Muscle of leg (tissue), 11 donors: ENCODE results near the gene SLC25A12. TPM values are rescaled to one million over a fixed set of nuclear protein-coding genes. Genes with fewer than 3 reads are reported as not detected.

Experiments used
- DNase-seq: peaks from one replicate; pipeline ENCODE4 v3.0.0; 2013
- H3K27ac ChIP-seq: one replicate; pipeline ENCODE4 v1.5.1; 2013; ENCODE audit warnings: mild to moderate bottlenecking, low read length, control low read depth
- H3K27me3 ChIP-seq: one replicate; pipeline ENCODE4 v1.6.1; 2013; ENCODE audit warnings: low read length; ENCODE audit not compliant: control insufficient read depth, insufficient read depth
- H3K36me3 ChIP-seq: one replicate; pipeline ENCODE4 v1.6.1; 2013; ENCODE audit warnings: low read length; ENCODE audit not compliant: control insufficient read depth, insufficient read depth
- H3K4me1 ChIP-seq: one replicate; pipeline ENCODE4 v1.6.1; 2013; ENCODE audit warnings: low read length; ENCODE audit not compliant: control insufficient read depth, insufficient read depth
- H3K4me3 ChIP-seq: one replicate; pipeline ENCODE4 v1.5.1; 2013; ENCODE audit warnings: low read length, control low read depth
- H3K9me3 ChIP-seq: replicated peaks from 2 replicates; pipeline ENCODE4 v1.6.1; 2013; ENCODE audit warnings: low read depth, low read length; ENCODE audit not compliant: control insufficient read depth
- WGBS: methylation state at CpG from one replicate; pipeline ENCODE4 v1.1.5; 2013; ENCODE audit warnings: missing lambda C conversion rate; ENCODE audit not compliant: insufficient coverage; 5-methylcytosine and 5-hydroxymethylcytosine counted together
- polyA plus RNA-seq, 8 donors: library from polyadenylated mRNA; unstranded; fragments of 120-200 nt; gene quantifications; one replicate each; pipeline versions ENCODE4 v1.2.1 to v1.2.3, GENCODE V29; 2013; ENCODE audit warnings: inconsistent platforms in 1 of 8, low replicate concordance in 1 of 8; ENCODE audit not compliant: insufficient read length in 8 of 8, insufficient read depth in 1 of 8
- total RNA-seq: library from RNA; stranded (reverse); fragments of 120-200 nt; gene quantifications from one replicate; pipeline ENCODE4 v1.2.4, GENCODE V29; 2013

SLC25A12 gene
- total and polyA plus RNA-seq, 9 donors, result 20.4 to 27.7 (median 22.1) TPM

- H3K27me3 ChIP-seq, result no peaks in the 10 kb centered on the region
- WGBS, result 80% methylated on average over 1 of the region's 6 CpGs
- H3K9me3 ChIP-seq, result no peaks in the 10 kb centered on the region
- no peak overlapping the region for H3K27ac ChIP-seq
- peaks cover 3% of the 10 kb centered on the region for H3K36me3 ChIP-seq
- no peak for DNase-seq
- no peaks in the 10 kb centered on the region for H3K4me1 ChIP-seq
- H3K4me3 ChIP-seq, result no peak overlapping the region
Measured at GRCh38 chr2:171798156-171798820, 95.8 kb downstream of the SLC25A12 start.

- Histone ChIP-seq H3K4me3 (no peak overlapping the region), H3K27me3 (no peaks in the 10 kb centered on the region), H3K36me3 (peaks cover 20% of the 10 kb centered on the region), H3K27ac (no peak overlapping the region), H3K4me1 (peaks cover 3% of the 10 kb centered on the region), H3K9me3 (no peaks in the 10 kb centered on the region)
- DNase-seq, result no peak
- WGBS, result 50% methylated on average over 3 of the region's 4 CpGs
Measured at GRCh38 chr2:171794918-171795317, 99.1 kb downstream of the SLC25A12 start.

- Histone ChIP-seq H3K36me3 (peaks cover 19% of the 10 kb centered on the region), H3K9me3 (no peaks in the 10 kb centered on the region), H3K4me3 (no peak overlapping the region), H3K27me3 (no peaks in the 10 kb centered on the region), H3K27ac (no peak overlapping the region), H3K4me1 (peaks cover 3% of the 10 kb centered on the region)
- peak; percentile 38 for DNase-seq
- WGBS, result no CpG with 5 or more reads among the region's 6 CpGs
Measured at GRCh38 chr2:171793691-171794678, 100.1 kb downstream of the SLC25A12 start.

- Histone ChIP-seq H3K27ac (no peak overlapping the region), H3K36me3 (peaks cover 26% of the 10 kb centered on the region), H3K4me3 (no peak overlapping the region), H3K9me3 (no peaks in the 10 kb centered on the region), H3K27me3 (no peaks in the 10 kb centered on the region), H3K4me1 (peaks cover 3% of the 10 kb centered on the region)
- 31% methylated on average over 1 of the region's 4 CpGs for WGBS
- DNase-seq, result no peak
Measured at GRCh38 chr2:171792886-171793580, 101.0 kb downstream of the SLC25A12 start.

GRCh38 chr2:171792157-171792556 lies 101.9 kb downstream of the SLC25A12 start:
- no peak overlapping the region for H3K27ac ChIP-seq
- H3K4me1 ChIP-seq, result peaks cover 3% of the 10 kb centered on the region
- H3K36me3 ChIP-seq, result peaks cover 31% of the 10 kb centered on the region
- H3K4me3 ChIP-seq, result no peak overlapping the region
- H3K27me3 ChIP-seq, result no peaks in the 10 kb centered on the region
- no peaks in the 10 kb centered on the region for H3K9me3 ChIP-seq
- WGBS, result no CpG with 5 or more reads among the region's 3 CpGs
- DNase-seq, result no peak

GRCh38 chr2:171791361-171791760 lies 102.7 kb downstream of the SLC25A12 start:
- 53% methylated on average over 3 of the region's 4 CpGs for WGBS

GRCh38 chr2:171789956-171790355 lies 104.1 kb downstream of the SLC25A12 start:
- H3K27me3 ChIP-seq, result no peaks in the 10 kb centered on the region
- no peak overlapping the region for H3K4me3 ChIP-seq

More at GRCh38 chr2:171791361-171791760, 102.7 kb downstream of the SLC25A12 start:
- H3K27ac ChIP-seq, result no peak overlapping the region
- H3K4me1 ChIP-seq, result peaks cover 3% of the 10 kb centered on the region
- H3K4me3 ChIP-seq, result no peak overlapping the region
- no peaks in the 10 kb centered on the region for H3K27me3 ChIP-seq
- H3K36me3 ChIP-seq, result peaks cover 35% of the 10 kb centered on the region
- H3K9me3 ChIP-seq, result no peaks in the 10 kb centered on the region
- peak; percentile 57 for DNase-seq

GRCh38 chr2:171788316-171788993 lies 105.6 kb downstream of the SLC25A12 start:
- no peak for DNase-seq
- Histone ChIP-seq H3K9me3 (no peaks in the 10 kb centered on the region), H3K27me3 (no peaks in the 10 kb centered on the region), H3K4me3 (no peak overlapping the region), H3K27ac (no peak overlapping the region), H3K4me1 (peaks cover 3% of the 10 kb centered on the region), H3K36me3 (peaks cover 44% of the 10 kb centered on the region)
- no CpG with 5 or more reads among the region's 7 CpGs for WGBS

More at GRCh38 chr2:171789956-171790355, 104.1 kb downstream of the SLC25A12 start:
- peaks cover 40% of the 10 kb centered on the region for H3K36me3 ChIP-seq
- DNase-seq, result no peak
- H3K4me1 ChIP-seq, result peaks cover 3% of the 10 kb centered on the region
- no peaks in the 10 kb centered on the region for H3K9me3 ChIP-seq
- H3K27ac ChIP-seq, result no peak overlapping the region
- WGBS, result 78% methylated on average over 5 of the region's 6 CpGs

- WGBS, result 84% methylated on average over 4 of the region's 11 CpGs
- no peaks in the 10 kb centered on the region for H3K27me3 ChIP-seq
- no peak for DNase-seq
- no peak overlapping the region for H3K27ac ChIP-seq
- H3K9me3 ChIP-seq, result no peaks in the 10 kb centered on the region
- no peak overlapping the region for H3K4me3 ChIP-seq
- H3K4me1 ChIP-seq, result peaks cover 3% of the 10 kb centered on the region
- H3K36me3 ChIP-seq, result peaks cover 40% of the 10 kb centered on the region
Measured at GRCh38 chr2:171787333-171788072, 106.5 kb downstream of the SLC25A12 start.
